GM12872 (cell line): ENCODE measurements around the gene CFAP97D2.

Experiments
- TF ChIP-seq, protein P1 (sequence below): IDR thresholded peaks from 3 replicates; pipeline ENCODE4 v1.5.1; 2011; ENCODE audit warnings: low read depth, mild to moderate bottlenecking, low read length, moderate library complexity; ENCODE audit not compliant: insufficient read depth

The CFAP97D2 gene

DNA sequence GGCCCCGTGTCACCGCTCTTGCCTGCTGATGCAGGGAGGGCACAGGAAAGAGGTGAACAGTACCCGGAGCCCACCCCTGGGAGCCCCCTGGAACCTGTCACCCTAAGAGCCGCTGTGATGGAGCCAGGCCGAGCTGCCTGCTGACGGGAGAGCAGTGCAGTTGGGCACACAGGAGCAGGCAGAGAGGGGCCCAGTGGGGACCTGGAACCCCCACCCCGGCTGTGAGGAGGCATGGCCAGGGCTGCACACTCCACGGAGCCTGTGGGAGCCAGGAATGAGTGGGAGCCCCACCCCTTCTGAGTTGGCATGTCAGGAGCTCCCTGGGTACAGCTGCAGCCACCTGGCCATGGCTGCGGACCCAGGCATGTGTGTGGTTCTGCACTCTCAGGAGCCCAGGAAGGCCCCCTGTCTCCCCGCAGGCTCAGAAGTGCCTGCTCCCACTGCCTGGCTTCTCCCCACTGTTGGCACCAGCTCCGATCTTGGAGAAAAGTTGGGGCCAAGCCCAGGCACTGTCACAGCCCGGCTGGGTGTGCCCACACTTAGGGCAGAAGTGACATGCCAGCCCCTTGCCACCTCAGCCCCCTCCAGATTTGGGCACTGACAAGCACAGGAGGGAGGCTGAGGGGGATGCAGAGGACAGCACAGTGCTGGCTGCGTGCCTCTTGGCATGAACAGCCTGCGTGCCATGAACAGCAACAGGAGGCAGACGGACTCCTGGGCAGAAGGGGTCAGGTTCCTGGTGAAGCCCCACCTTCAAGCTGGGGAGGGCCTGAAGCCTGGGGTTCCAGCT is 6.3 kb downstream of the CFAP97D2 start:
- TF ChIP-seq, protein P1, sequence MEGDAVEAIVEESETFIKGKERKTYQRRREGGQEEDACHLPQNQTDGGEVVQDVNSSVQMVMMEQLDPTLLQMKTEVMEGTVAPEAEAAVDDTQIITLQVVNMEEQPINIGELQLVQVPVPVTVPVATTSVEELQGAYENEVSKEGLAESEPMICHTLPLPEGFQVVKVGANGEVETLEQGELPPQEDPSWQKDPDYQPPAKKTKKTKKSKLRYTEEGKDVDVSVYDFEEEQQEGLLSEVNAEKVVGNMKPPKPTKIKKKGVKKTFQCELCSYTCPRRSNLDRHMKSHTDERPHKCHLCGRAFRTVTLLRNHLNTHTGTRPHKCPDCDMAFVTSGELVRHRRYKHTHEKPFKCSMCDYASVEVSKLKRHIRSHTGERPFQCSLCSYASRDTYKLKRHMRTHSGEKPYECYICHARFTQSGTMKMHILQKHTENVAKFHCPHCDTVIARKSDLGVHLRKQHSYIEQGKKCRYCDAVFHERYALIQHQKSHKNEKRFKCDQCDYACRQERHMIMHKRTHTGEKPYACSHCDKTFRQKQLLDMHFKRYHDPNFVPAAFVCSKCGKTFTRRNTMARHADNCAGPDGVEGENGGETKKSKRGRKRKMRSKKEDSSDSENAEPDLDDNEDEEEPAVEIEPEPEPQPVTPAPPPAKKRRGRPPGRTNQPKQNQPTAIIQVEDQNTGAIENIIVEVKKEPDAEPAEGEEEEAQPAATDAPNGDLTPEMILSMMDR: no peak

DNA sequence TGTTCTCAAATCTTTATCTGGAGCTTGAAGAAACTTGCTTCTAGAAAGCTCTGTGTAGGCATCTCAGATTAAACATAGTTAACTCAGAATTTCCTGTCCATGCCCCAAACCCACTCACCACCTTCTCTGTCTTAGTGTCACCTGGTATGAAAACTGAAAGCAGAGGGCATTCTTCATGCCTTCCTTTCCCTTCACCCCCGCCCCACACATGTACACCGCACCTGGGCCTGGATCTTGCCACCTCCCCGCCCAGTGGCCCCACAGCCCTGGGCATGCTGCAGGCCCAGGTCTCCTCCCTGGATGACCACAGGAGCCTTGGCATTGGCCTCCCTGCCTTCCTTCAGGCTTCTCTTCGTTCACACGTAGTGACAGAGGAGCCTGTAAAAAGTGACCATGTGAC is 15.8 kb downstream of the CFAP97D2 start:
- TF ChIP-seq, protein P1: no peak

DNA sequence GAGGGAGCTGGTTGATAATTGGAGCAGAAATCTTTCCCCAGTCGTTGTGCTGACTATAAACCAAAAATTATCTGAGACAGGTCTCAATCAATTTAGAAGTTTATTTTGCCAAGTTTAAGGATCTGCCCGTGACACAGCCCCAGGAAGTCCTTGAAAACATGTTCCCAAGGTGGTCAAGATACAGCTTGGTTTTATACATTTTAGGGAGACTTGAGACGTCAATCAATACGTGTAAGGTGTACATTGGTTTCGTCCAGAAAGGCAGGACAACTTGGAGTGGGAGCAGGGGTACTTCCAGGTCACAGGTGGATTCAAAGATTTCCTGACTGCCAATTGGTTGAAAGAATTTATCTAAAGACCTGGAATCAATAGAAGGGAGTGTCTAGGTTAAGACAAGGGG is 17.6 kb downstream of the CFAP97D2 start:
- TF ChIP-seq, protein P1: no peak

DNA sequence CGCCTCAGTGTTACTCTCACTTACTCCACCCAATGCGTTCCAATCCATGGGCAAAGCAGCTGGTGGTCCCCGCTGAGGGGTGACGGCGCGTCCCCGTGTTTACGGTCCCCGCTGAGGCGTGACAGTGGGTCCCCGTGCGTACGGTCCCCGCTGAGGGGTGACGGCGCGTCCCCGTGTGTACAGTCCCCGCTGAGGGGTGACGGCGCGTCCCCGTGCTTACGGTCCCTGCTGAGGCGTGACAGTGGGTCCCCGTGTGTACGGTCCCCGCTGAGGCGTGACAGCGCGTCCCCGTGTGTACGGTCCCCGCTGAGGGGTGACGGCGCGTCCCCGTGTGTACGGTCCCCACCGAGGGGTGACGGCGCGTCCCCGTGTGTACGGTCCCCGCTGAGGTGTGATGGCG is 19.5 kb downstream of the CFAP97D2 start:
- TF ChIP-seq, protein P1: no peak

DNA sequence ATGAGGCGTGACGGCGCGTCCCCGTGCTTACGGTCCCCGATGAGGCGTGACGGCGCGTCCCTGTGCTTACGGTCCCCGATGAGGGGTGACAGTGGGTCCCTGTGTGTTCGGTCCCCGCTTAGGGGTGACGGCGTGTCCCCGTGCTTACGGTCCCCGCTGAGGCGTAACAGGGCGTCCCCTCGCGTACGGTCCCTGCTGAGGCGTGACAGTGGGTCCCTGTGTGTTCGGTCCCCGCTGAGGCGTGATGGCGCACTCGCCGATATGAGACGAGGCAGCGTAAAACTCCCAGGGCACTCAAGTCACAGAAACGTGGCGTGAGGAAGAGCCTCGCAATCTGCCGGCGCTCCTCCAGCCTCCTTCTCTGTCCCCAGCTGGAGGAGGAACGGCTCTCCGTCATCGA is 20.9 kb downstream of the CFAP97D2 start:
- TF ChIP-seq, protein P1: no peak

DNA sequence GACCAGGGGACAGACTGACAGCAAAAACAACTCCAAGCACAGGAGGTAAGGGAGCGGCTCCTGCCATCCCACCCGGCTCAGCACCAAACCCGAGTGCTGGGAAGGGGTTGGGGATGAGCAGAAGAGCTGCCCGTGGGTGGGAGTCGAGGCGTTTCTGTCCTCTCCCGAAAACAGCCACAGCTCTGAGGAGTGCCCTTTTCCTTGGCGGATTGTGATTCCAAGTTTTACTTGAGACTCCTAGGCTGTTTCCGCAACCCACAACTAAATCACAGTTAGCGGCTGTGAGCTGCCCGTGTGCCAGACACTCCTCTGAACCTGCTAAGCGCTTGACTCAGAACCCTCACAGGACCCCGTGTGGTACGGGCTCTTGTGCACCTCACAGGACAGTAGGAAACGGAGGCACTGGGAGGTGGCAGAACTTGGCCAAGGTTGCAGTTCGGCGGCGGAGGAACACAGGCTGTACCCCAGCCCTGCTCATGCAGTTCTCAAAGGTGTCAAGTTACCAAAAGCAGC is 21.4 kb downstream of the CFAP97D2 start:
- TF ChIP-seq, protein P1: no peak

DNA sequence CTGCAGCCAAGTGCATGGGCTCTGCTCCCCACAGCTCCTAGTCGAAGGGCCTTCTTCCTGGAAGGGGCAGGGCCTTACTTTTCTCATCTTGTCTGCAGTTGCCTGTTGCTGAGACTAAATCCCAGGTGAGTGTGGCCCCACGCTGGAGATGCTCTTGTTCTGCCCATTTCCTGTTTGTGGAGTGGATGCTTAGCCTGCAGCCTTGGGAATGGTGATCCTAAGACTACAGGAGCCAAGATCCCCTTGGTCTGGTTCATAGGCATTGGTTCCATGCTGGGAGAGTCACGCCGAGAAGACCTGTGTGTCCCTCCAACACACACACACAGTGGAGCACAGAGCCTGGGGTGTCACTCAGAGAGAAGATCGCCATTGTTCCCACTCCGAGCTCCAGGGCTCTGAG is 23.5 kb downstream of the CFAP97D2 start:
- TF ChIP-seq, protein P1: no peak
